NCI-H2029 (cell line): ENCODE data around the gene SERPINB6.
"Not testable (repeated sequence)": the region's sequence is repeated elsewhere in the genome, so short reads cannot be mapped to it uniquely, and the experiment has no call there.

ENCODE experiments used
- DNase-seq: peaks from one replicate; lab custom pipeline; 2025; lab: John Stamatoyannopoulos, UW

Gene SERPINB6

GRCh38 chr6:2971420-2972218, at the start of gene SERPINB6:
TSS of gene SERPINB6 (minus strand) at chr6:2971567. CDS start at chr6:2959332, 12,235 bp downstream.
- no peak for DNase-seq

GRCh38 chr6:3019749-3020320, 48.5 kb upstream of the SERPINB6 start:
- no peak for DNase-seq

GRCh38 chr6:3019065-3019464, 47.7 kb upstream of the SERPINB6 start:
- no peak for DNase-seq

GRCh38 chr6:3017304-3017703, 45.9 kb upstream of the SERPINB6 start:
- DNase-seq = no peak

- DNase-seq = no peak
Measured at GRCh38 chr6:3016473-3017280, 45.3 kb upstream of the SERPINB6 start.

- DNase-seq = no peak
Measured at GRCh38 chr6:3015144-3015543, 43.8 kb upstream of the SERPINB6 start.

GRCh38 chr6:3014675-3015066, 43.3 kb upstream of the SERPINB6 start:
- no peak for DNase-seq

- DNase-seq = no peak
Measured at GRCh38 chr6:3013901-3014674, 42.7 kb upstream of the SERPINB6 start.

GRCh38 chr6:3013486-3013885, 42.1 kb upstream of the SERPINB6 start:
- DNase-seq = no peak

- DNase-seq = no peak
Measured at GRCh38 chr6:3011592-3011991, 40.2 kb upstream of the SERPINB6 start.

GRCh38 chr6:3011158-3011557, 39.8 kb upstream of the SERPINB6 start:
- no peak for DNase-seq

- DNase-seq = no peak
Measured at GRCh38 chr6:3009930-3010329, 38.6 kb upstream of the SERPINB6 start.

- DNase-seq = not testable (repeated sequence)
Measured at GRCh38 chr6:3008712-3009265, 37.4 kb upstream of the SERPINB6 start.

- DNase-seq = no peak
Measured at GRCh38 chr6:3007571-3007970, 36.2 kb upstream of the SERPINB6 start.

GRCh38 chr6:3006476-3006875, 35.1 kb upstream of the SERPINB6 start:
- no peak for DNase-seq

- no peak for DNase-seq
Measured at GRCh38 chr6:3005874-3006273, 34.5 kb upstream of the SERPINB6 start.

- DNase-seq = no peak
Measured at GRCh38 chr6:3005077-3005476, 33.7 kb upstream of the SERPINB6 start.

GRCh38 chr6:3003226-3003625, 31.9 kb upstream of the SERPINB6 start:
- DNase-seq = not testable (repeated sequence)

GRCh38 chr6:3001773-3002293, 30.5 kb upstream of the SERPINB6 start:
- no peak for DNase-seq

GRCh38 chr6:3001146-3001772, 29.9 kb upstream of the SERPINB6 start:
- no peak for DNase-seq
